ENCODE measurements around the gene MITD1. TPM values are rescaled to one million over a fixed set of nuclear protein-coding genes. Genes with fewer than 3 reads are reported as not detected.
"Not testable (repeated sequence)": the region's sequence is repeated elsewhere in the genome, so short reads cannot be mapped to it uniquely, and the experiment has no call there.

Gene MITD1
- total RNA-seq, 3 donors from 2014 or later (not counting 1 experiment from before 2014, with no cell fraction given), result 22.9 to 33.6 (median 26.7) TPM

GRCh38 chr2:99198103-99198841 is 17.4 kb upstream of the MITD1 start:
- no peak for DNase-seq
- Mint-ChIP-seq H3K27me3 (ENCODE audit: low read depth in 2 of 2) (no peaks in the 10 kb centered on the region), H3K36me3 (no peaks in the 10 kb centered on the region), H3K27ac (no peak overlapping the region), H3K4me3 (no peak overlapping the region), H3K9me3 (no peaks in the 10 kb centered on the region), H3K4me1 (peaks cover 0 to 9% of the 10 kb centered on the region in 2 donors)
- H3K9me3 ChIP-seq (ENCODE audit: control insufficient read depth, insufficient read depth, low read length), result no peaks in the 10 kb centered on the region
- H3K4me1 ChIP-seq (ENCODE audit: control insufficient read depth, insufficient read depth, low read length), result no peaks in the 10 kb centered on the region
- no peak overlapping the region for H3K27ac ChIP-seq (ENCODE audit: low read length)
- H3K4me3 ChIP-seq (ENCODE audit: low read length), result no peak overlapping the region
- peaks cover 34% of the 10 kb centered on the region for H3K36me3 ChIP-seq (ENCODE audit: control insufficient read depth, insufficient read depth, low read length)
- WGBS (ENCODE audit: insufficient coverage), result 90% methylated on average over 6 of the region's 6 CpGs
- H3K27me3 ChIP-seq (ENCODE audit: control insufficient read depth, insufficient read depth, low read length), result no peaks in the 10 kb centered on the region
- TF ChIP-seq CTCF (IDR thresholded peaks at IDR 0.05), result no peak
- intact Hi-C loops (cut with micrococcal nuclease), result no loop called here
- ATAC-seq, result no peak

- H3K4me3 ChIP-seq (ENCODE audit: low read length); H3K36me3 Mint-ChIP-seq; H3K9me3 ChIP-seq (ENCODE audit: control insufficient read depth, insufficient read depth, low read length); H3K27me3 ChIP-seq (ENCODE audit: control insufficient read depth, insufficient read depth, low read length); H3K4me1 ChIP-seq (ENCODE audit: control insufficient read depth, insufficient read depth, low read length); H3K9me3 Mint-ChIP-seq; ATAC-seq; H3K27me3 Mint-ChIP-seq (ENCODE audit: low read depth in 2 of 2); intact Hi-C loops (cut with micrococcal nuclease); DNase-seq; H3K27ac Mint-ChIP-seq; H3K4me3 Mint-ChIP-seq; H3K27ac ChIP-seq (ENCODE audit: low read length): not testable (repeated sequence)
- 90% methylated on average over 4 of the region's 4 CpGs for WGBS (ENCODE audit: insufficient coverage)
- H3K36me3 ChIP-seq (ENCODE audit: control insufficient read depth, insufficient read depth, low read length), result peaks cover 40% of the 10 kb centered on the region
- H3K4me1 Mint-ChIP-seq, result peaks cover 0 to 11% of the 10 kb centered on the region in 2 donors
These were observed 11.5 kb upstream of the MITD1 start for GRCh38 chr2:99192364-99192763.

GRCh38 chr2:99190548-99190947 is 9.7 kb upstream of the MITD1 start:
- no peaks in the 10 kb centered on the region for H3K36me3 Mint-ChIP-seq

GRCh38 chr2:99188357-99188756 is 7.5 kb upstream of the MITD1 start:
- Mint-ChIP-seq H3K27ac (no peak overlapping the region), H3K9me3 (no peaks in the 10 kb centered on the region), H3K4me1 (peaks cover 12 to 17% of the 10 kb centered on the region in 2 donors), H3K27me3 (ENCODE audit: low read depth in 2 of 2) (no peaks in the 10 kb centered on the region), H3K36me3 (no peaks in the 10 kb centered on the region), H3K4me3 (no peak overlapping the region)
- ATAC-seq, result no peak
- H3K9me3 ChIP-seq (ENCODE audit: control insufficient read depth, insufficient read depth, low read length), result no peaks in the 10 kb centered on the region
- no peak for DNase-seq
- H3K27ac ChIP-seq (ENCODE audit: low read length), result no peak overlapping the region
- no peaks in the 10 kb centered on the region for H3K27me3 ChIP-seq (ENCODE audit: control insufficient read depth, insufficient read depth, low read length)
- TF ChIP-seq CTCF (IDR thresholded peaks at IDR 0.05), result no peak
- H3K4me1 ChIP-seq (ENCODE audit: control insufficient read depth, insufficient read depth, low read length), result no peaks in the 10 kb centered on the region
- H3K36me3 ChIP-seq (ENCODE audit: control insufficient read depth, insufficient read depth, low read length), result peaks cover 19% of the 10 kb centered on the region
- intact Hi-C loops (cut with micrococcal nuclease), result no loop called here
- WGBS (ENCODE audit: insufficient coverage), result no CpG with 5 or more reads among the region's 3 CpGs
- H3K4me3 ChIP-seq (ENCODE audit: low read length), result no peak overlapping the region

More at GRCh38 chr2:99190548-99190947, 9.7 kb upstream of the MITD1 start:
- Histone ChIP-seq H3K4me3 (ENCODE audit: low read length) (no peak overlapping the region), H3K27me3 (ENCODE audit: control insufficient read depth, insufficient read depth, low read length) (no peaks in the 10 kb centered on the region), H3K27ac (ENCODE audit: low read length) (no peak overlapping the region), H3K4me1 (ENCODE audit: control insufficient read depth, insufficient read depth, low read length) (no peaks in the 10 kb centered on the region), H3K36me3 (ENCODE audit: control insufficient read depth, insufficient read depth, low read length) (peaks cover 26% of the 10 kb centered on the region), H3K9me3 (ENCODE audit: control insufficient read depth, insufficient read depth, low read length) (no peaks in the 10 kb centered on the region)
- 79% methylated on average over 1 of the region's 1 CpG for WGBS (ENCODE audit: insufficient coverage)
- H3K9me3 Mint-ChIP-seq, result no peaks in the 10 kb centered on the region
- TF ChIP-seq CTCF (IDR thresholded peaks at IDR 0.05), result no peak
- H3K27ac Mint-ChIP-seq, result no peak overlapping the region
- DNase-seq, result no peak
- no peaks in the 10 kb centered on the region for H3K27me3 Mint-ChIP-seq (ENCODE audit: low read depth in 2 of 2)
- no peak overlapping the region for H3K4me3 Mint-ChIP-seq
- H3K4me1 Mint-ChIP-seq, result peaks cover 2 to 11% of the 10 kb centered on the region in 2 donors
- intact Hi-C loops (cut with micrococcal nuclease), result no loop called here
- no peak for ATAC-seq

Data from natural killer cell (primary cell).